GM19043 (cell line): ENCODE measurements around the gene MGA.

ENCODE experiments used
- ATAC-seq: cut with Tn5 transposase; IDR thresholded peaks from one replicate; pipeline ENCODE4 v1.9.1; 2021; ENCODE audit warnings: low read depth; ENCODE audit not compliant: unreplicated experiment

MGA gene

DNA sequence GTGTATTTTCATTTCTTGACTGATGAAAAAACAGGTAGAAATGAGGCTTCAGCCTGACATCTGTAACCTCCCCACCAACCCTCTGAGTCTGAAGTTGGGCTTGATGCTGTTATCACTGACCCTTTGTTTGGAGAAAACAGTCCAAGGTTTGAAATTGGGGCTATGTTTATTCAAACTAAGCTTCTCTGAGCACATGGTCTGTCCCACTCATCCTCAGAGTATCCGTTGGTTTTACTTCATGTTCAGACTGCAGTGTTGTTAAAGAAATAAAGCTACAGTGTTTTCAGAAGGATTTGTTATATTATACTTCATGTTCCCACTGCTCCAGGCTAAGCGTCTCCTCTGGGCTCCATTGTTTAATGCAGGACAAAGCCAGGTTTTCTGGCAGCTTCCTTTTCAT is 120.1 kb downstream of the MGA start:
- ATAC-seq: no peak

DNA sequence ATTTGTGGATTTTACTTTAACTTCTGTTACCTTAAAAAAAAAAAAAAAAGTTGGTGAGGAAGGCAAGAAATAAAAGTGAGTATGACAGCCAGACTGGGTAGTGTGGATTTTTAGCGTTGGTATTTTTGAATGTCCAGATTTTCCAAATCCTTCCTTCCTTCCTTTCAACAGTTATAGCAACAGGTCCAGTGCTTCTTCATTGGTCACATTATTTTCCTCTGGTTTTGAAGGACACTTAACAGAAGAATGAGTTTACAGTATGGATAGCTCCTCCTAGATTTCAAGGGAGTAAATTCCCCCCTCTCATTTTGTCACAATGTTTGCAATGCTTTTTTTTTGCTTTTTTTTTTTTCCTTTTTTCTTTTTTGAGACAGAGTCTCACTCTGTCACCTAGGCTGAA is 120.5 kb downstream of the MGA start:
- no peak for ATAC-seq

GRCh38 chr15:41782371-41783282 is 122.4 kb downstream of the MGA start:
- no peak for ATAC-seq

DNA sequence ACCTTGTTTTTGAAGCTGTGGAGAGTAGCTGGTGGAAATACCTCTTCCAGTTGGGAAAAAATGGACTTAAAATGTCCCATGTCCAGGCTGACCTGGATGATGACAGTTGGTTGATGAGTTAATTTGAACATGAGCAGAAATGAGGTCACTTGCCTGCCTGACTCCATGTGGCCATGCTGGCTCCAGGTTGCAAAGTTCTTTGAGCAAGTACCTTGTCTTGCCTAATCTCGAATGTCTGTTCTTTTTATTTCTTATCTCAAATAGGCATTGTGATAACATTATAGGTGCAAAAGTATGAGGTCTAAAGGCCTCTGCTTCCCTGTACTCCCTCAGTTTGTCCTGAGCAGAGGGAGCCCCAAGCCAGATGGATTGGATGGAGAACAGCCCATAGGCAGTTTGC is 123.1 kb downstream of the MGA start:
- ATAC-seq: no peak

GRCh38 chr15:41788262-41788661 is 128.1 kb downstream of the MGA start:
- ATAC-seq: no peak

GRCh38 chr15:41789236-41789635 is 129.0 kb downstream of the MGA start:
- no peak for ATAC-seq

- ATAC-seq: no peak
Observed at GRCh38 chr15:41789662-41790061, 129.5 kb downstream of the MGA start.

DNA sequence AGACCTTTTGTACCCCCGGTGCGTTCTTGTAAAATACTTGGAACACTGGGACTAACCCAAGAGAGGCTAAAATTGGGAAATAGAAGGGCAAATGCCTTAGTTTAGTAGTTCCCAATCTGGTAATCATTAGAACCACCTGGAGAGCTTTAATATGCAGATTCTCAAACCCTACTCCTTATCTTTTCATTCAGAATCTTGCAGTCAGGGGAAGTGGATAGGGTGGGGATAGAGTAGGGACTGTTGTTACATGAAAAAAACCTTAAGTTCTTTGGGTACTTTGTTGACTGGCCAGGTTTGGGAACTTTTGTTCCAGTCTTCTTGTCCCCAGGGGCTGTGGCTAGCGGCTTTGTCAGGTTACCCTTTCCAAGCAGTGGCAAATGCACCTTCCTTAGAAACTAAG is 130.0 kb downstream of the MGA start:
- no peak for ATAC-seq

DNA sequence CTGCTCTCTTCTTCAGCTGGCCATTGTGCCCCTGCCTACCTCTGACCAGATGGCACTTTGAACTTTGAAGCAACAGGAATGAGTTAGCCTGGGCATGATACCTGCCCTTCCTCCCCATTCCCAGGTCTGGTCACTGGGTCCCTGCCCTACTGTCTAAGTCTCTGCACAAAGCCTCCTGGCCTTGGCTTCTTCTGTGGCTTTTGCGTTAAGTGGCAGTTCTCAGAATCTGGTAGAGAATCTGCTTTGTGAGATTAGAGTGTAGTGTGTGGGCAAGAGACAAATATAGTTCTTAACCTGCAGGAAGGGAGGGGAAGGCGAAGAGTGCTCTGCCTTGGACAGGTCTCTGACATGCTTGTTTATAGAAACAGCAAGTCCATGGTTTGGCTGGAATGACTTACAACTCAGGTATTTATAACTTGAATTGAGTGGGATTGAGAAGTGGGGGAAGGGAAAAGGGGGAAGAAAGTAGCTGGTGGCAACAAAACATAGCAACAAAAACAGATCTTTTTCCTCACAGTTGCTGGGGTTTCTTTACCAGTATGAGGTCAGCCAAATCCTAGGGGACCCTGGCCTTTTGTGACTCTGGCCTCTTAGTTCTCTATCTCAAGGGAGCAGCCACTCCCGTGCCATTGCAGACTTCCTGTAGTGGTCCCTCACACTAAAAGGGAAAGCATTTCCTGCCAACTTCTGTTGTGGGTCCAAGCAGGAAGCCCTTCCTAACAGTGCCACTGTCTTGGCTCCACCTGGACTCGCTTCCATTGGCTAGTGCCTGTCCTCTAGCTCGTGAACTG is 130.7 kb downstream of the MGA start:
- no peak for ATAC-seq

DNA sequence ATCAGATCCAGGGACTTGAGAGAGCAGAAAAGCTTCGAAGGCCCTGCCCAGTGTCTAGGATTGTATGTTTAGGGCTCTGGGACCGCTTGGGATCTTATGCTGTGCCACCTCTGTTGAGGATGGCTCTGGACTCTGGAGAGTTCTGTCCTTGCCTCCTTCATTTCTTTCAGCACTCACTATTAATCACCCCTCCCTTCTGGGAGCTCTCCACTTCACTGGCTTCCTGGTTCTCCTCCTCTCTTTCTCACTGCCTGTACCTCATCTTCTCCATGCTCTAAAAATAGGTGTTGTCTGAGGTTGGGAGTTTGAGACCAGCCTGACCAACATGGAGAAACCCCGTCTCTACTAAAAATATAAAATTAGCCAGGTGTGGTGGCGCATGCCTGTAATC is 131.3 kb downstream of the MGA start:
- no peak for ATAC-seq

DNA sequence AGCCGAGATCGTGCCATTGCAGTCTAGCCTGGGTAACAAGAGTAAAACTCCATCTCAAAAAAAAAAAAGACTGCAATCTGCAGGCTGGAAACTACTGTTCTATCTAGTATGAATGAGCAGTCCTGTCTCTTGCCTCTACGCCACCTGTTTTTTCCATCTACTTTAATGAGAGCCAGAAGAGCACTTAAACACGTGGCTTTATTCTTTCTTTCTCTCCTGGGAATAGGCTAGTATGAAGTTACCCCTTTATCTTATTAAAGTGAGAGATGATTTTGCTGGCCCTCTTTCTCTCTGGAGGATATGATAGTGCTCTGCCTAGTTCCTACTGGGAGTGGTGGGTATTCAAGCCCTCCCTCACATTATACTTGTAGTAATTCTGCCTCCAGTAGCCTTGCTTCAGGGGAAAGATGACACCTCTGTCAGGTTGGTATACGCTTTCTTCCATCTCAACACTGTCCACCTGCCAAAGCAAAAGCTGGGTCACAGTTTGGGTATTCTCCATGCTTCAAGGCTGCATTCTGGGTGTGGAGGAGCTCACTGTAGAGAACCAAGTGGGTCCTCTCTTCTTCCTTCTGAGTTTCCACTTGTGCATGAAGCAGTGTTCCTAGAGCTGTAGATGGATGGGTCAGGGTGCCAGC is 131.9 kb downstream of the MGA start:
- ATAC-seq: no peak

GRCh38 chr15:41794081-41794480 is 133.9 kb downstream of the MGA start:
- ATAC-seq: no peak

DNA sequence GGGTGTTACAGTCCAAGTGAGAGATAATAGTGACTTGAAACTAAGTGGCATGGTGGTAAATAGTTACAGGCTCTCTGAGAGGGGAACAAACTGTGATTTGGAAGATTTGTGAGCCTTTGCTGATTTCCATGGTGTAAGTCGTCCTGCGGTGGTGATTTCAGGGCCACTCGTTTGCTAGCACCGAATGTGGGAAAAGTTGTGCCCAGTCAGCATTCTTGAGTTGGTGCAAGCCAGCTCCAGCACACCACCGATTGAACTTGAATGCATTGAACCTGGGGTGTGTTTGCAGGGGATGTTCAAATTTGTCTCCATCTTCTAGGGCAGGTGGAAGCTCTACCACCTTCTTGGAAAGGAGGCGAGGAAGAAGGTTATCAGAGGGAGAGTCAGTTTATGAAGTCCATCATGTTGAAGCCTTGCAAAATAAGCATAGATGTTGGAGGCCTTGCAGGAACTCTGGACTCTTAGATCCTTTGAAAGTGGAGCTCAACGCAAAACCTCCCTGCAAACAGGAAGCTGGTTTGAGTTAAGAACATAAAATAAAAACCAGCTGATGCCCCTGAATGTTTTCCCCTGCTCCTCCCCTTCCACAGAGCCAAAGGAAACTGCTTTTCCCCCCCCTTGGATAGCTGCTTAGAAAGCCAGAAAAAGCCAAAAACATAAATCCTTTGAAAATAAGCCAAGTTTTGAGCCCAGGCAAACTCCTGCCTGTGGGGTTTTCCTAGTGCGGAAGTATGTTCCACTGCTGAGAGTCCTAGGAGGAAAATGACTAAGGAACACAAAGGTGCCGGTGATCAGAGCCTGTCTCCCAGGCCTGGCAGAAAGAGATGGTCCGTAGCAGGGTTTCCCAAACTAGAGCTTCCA is 136.0 kb downstream of the MGA start:
- no peak for ATAC-seq

GRCh38 chr15:41797201-41797944 is 137.2 kb downstream of the MGA start:
- ATAC-seq: no peak

DNA sequence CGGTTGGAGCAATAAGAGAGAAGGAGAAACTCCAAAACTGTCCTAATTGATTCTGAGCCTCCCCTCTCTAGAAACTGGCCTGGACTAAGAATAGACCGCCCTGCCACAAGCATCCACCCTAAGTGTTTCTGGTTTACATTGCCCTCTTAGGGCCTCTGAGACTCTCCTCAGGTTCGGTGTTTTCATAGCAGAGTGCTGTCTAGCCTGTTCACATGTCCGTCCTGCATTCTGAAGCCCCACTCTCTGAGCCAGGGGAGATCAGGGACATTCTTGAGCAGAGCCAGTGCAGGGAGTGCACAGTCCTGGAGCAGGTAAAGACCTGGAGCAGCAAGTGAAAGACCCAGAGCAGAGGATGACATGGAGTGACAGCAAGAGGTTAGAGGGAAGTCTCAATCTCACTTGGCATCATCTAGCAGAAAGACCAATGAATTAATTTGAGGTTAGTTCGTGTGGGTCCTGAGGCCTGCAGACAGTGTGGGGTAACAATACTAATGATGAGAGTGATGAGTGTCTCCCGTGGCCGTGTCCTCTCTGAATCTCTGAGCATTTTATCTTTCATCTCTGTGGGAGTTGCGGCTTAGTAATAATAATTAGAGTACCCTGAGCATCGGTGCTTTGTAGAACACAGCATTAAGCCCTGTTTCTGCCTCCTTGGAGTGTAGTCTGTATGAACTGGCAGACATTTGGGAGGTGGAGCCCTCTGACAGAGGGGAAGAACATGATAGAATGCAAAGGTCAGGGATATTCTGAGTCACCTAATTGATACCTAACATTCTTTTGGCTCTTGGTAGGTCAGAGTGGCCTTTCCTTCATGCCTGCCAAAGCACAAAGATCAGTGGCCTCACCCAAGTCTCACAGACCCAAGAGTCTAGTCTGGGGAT is 138.6 kb downstream of the MGA start:
- no peak for ATAC-seq

DNA sequence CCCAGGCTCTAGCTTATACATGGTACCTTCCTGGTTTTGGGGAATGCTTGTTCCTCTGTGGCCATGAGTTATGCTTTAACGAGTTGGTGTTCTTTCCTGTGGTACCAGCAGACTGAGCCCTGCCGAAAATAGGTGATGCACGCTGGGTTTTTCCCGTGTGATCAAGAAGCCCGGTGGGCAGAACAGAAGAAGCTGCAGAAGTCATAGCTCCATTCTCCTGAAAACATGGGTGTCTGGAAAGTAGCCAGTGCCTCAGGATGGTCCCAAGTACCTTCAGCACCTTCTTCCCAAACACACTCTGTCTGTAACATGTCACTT is 139.2 kb downstream of the MGA start:
- ATAC-seq: no peak

- ATAC-seq: no peak
Observed at GRCh38 chr15:41801185-41801584, 141.0 kb downstream of the MGA start.

GRCh38 chr15:41801850-41802455 is 141.7 kb downstream of the MGA start:
- ATAC-seq: no peak

DNA sequence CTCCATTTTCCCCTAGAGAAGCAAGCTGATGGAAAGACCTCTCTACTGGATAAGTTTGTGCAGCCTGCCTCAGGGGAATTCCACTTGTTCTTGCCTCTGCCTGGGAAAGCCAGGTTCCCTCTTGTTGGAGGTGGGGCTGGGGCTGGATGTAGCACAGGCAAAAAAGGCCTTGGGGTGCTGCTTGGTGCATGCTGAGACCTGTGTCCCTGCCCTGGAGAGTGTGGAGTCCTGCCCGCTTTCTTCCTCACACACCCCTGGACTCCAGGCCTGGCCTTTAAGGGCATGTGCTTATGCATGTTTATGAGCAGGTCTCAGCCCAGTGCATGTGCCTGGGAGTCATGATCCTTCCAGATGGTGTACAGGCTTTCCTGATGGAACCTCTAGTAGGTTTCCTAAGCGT is 144.2 kb downstream of the MGA start:
- ATAC-seq: no peak
